Stimulated activated CD4-positive, alpha-beta T cell treated with anti-CD3 and anti-CD28 coated beads, Interleukin-12 subunit alpha, Interleukin-12 subunit beta, amount 100 ng/mL, for 4 hours (primary cell): ENCODE data around the gene FBXW5.
A peak's percentile ranks its signal among the peaks of the same experiment; 100 is the strongest.

Source experiments
- DNase-seq: peaks from one replicate; pipeline ENCODE4 v3.0.0-alpha.2; 2020

FBXW5 gene

DNA sequence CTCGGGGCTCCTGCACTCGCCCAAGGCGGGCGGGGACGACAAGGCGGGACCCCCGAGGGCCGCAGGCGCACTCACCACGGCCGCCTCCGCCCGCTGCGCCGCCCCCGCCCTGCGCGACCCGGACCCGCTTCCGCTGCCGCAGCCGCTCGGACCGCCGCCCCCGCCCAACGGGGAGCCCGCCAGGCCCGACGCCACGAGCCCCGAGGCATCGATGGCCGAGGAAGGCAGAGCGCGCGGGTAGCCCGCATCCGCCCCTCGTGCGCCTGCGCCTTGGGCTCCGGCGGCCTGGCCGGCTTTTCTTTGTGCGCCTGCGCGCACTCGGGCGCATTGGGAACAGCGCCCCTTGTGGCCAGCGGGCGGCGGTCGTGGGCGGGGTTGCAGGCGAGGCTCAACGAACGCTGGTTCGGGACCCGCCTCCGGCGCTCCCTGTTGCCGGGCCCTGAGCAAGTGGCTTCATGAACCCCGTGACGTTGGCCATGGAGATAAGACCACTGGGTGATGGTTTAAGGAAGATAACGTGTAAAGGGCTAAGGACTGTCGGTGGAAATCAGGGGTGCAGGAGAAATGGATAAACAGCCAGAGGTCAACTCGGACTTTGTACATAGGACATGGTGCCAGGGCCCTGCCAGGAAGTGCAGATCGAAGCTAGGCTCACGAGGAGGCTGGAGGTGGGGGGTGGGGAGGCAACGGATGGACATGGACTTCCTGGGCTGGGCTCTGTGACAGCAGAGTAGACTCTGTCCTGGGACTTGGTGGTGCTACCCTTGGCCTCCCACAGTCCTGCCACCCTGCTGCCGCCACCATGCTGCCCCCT is at the start of gene FBXW5, which contains the start of gene C8G:
Gene FBXW5, minus strand, starts transcription at position 220 of the 814 bp plus-strand sequence. CDS start 655 bp downstream, outside the sequence.
Gene C8G, plus strand, starts transcription at position 725 of the 814 bp plus-strand sequence. Its CDS starts 78 bp downstream, at position 803.
- DNase-seq = peak; percentile 94

DNA sequence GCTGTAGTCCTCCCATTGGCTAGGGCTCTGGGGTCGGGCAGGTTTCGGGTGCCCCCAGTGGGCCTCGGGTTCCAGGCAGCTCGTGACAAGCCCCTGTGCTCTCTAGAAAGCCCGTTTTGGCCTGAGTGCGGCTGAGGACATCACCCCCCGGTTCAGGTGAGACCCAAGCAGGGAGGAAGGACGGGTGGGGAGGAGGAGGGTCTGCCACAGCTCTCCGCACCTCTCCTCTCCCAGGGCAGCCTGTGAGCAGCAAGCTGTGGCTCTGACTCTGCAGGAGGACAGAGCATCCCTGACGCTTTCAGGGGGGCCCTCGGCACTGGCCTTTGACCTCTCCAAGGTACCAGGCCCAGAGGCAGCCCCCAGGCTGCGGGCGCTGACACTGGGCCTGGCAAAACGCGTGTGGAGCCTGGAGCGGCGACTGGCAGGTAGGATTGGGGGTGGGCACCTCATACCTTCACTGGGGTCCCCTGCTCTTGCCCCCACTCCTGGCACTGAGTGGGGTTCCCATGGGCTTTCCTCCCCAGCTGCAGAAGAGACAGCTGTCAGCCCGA is 48.4 kb upstream of the FBXW5 start:
- no peak for DNase-seq

- peak; percentile 96 for DNase-seq
These were observed 47.7 kb upstream of the FBXW5 start, which contains the start of gene PAXX for GRCh38 chr9:136991993-136992818. PAXX (plus strand) TSS chr9:136992422; CDS start chr9:136992444, 22 bp downstream.

- no peak for DNase-seq
These were observed 45.8 kb upstream of the FBXW5 start for GRCh38 chr9:136990242-136990911.

DNA sequence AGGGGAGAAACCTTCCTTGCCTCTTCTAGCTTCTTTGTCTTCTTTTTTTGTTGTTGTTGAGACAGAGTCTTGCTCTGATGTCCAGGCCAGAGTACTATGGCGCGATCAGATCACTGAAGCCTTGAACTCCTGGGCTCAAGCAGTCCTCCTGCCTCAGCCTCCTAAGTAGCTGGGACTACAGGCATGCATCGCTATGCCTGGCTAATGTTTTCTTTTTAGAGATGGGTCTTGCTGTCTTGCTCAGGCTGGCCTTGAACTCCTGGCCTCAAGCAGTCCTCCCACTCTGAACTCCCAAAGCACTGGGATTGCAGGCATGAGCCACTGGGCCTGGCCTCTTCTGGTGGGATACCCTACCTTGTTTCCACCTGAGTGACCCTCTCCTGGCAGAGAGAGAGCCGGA is 44.3 kb upstream of the FBXW5 start:
- no peak for DNase-seq

GRCh38 chr9:136985853-136986252 is 41.3 kb upstream of the FBXW5 start:
- DNase-seq = no peak

DNA sequence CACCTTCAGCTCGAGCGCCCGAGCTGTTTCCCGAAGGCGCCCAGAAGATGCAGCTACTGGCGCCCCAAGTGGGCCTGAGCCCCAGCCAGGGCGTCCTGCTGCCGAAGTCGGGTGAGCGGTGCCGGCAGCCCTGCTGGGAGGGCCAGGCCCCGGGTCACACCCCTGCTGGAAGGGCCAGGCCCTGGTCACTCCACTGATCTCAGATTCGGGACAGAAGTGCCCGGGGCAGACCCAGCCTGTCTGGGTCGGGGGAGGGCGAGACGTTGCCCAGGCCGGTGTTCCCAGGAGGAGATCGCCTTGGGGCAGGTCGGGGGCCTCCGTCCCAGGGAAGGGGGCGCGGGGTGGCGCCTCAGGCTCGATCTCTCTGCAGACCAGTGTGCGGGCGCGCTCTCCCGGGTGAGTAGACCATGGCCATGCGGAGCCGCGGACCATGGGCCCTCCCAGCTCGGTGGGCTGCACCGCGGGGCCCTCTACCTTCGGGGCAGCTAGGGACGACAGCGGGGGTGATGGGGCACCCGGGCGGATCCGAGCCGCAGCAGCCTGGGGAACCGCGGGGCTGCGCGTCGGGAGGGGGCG is 40.6 kb upstream of the FBXW5 start:
- no peak for DNase-seq

DNA sequence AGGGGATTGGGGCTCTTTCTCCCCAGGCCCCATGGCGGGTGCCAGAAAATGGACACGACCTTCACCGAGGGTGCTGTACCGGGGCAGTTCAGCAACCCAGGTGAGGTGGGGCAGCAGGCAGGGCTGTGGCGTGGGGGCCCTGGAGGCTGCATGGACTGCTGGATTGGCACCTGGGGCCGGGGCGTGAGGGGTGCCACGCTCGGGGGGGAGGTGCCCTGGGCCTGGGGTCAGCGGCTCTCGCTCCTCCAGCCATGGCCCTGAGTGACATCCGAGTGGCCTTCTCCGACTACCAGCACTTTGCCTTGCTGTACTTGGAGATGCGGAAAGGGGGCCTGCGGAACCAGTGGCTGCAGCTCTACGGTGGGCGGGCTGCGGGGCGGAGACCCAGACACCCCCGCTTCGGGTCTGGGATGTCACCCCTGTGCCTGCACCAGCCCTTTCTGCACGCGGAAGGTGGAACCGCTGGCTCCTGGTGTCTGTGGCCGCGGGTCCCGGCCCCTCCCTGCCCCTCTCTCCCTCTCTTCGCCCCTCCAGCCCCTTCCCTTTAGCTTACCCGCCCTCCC is 40.0 kb upstream of the FBXW5 start:
- DNase-seq = no peak

- DNase-seq = no peak
These were observed 39.2 kb upstream of the FBXW5 start for GRCh38 chr9:136983656-136984314.

DNA sequence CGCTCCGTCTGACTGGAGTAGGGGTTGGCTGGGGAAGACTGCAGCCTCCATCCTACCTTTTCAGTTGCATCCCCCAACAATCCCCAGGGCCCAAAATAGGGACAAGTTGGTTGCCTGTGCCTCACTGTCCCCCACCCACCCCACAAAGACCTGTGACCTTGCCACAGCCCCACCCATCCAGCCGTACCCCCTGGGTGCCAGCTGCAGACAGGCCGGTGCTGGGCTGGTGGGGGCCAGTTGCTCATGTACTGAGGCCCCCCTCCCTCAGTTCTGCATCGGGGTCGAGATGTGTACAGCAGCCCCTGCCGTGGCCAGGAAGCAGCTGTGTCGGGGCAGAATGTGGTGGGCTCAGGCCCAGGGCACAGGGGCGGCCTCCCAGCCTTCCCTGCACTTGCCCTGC is 38.6 kb upstream of the FBXW5 start:
- no peak for DNase-seq

GRCh38 chr9:136982232-136983051 is 37.9 kb upstream of the FBXW5 start, which contains the start of gene LCNL1:
LCNL1 (plus strand) TSS chr9:136982993; CDS start chr9:136983587, 594 bp downstream.
- no peak for DNase-seq

DNA sequence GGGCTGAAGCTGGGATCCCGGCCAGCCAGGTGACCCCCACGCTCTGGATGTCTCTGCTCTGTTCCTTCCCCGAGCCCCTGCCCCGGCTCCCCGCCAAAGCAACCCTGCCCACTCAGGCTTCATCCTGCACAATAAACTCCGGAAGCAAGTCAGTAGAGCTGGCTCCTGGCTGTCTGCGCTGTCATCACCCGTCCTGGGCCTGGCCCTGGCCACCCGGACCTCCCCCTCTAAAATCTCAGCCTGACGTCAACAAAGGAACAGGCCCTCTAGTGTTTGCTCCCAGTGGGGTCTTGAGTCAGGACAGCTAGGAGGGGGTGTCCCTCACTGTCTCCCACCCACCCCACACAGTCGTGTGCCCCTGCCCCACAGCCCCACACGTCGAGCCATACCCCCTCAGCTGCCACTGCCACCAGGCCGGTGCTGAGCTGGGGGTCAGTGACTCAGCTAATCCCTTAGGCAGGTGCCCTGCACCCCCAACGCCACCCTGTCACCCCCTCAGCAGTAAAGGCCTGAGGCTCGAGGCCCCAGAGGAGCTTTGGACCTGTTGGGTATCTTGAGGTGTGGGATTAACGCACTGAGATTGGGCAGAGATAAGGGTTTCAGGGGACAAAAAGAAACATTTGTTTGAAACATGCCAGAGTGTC is 37.2 kb upstream of the FBXW5 start:
- DNase-seq = no peak

GRCh38 chr9:136980669-136981478 is 36.3 kb upstream of the FBXW5 start:
- DNase-seq = no peak

- no peak for DNase-seq
These were observed 35.4 kb upstream of the FBXW5 start for GRCh38 chr9:136979769-136980587.

GRCh38 chr9:136978865-136979544 is 34.5 kb upstream of the FBXW5 start:
- DNase-seq = no peak

GRCh38 chr9:136978073-136978864 is 33.7 kb upstream of the FBXW5 start:
- DNase-seq = peak; percentile 54

DNA sequence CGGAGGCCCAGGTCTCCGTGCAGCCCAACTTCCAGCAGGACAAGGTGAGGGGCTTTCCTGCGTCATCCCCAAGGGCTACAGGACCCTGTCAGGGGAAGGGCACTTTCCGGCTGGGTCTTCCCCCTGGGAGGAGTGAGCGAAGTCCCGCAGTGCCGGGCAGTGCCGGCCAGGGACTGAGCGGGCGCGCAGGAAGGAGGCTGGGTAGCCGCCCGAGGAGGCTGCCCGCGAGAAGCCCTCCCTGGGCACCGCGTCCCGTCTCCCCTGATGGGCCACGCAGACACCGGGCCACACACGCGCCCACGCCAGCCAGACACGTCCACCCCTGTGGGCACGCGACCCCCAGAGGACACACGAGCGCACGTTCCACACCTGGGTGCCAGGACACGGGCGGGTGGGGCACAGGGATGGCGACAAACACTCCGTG is 33.1 kb upstream of the FBXW5 start:
- no peak for DNase-seq
